ENCODE data around the gene TTYH3. TPM values are rescaled to one million over a fixed set of nuclear protein-coding genes. Genes with fewer than 3 reads are reported as not detected.

TTYH3 gene
- total and polyA plus RNA-seq, 2 of the 8 experiments (the other 6 are each of a cell fraction or from before 2014, with no cell fraction given) = 66.2 to 169 TPM

DNA sequence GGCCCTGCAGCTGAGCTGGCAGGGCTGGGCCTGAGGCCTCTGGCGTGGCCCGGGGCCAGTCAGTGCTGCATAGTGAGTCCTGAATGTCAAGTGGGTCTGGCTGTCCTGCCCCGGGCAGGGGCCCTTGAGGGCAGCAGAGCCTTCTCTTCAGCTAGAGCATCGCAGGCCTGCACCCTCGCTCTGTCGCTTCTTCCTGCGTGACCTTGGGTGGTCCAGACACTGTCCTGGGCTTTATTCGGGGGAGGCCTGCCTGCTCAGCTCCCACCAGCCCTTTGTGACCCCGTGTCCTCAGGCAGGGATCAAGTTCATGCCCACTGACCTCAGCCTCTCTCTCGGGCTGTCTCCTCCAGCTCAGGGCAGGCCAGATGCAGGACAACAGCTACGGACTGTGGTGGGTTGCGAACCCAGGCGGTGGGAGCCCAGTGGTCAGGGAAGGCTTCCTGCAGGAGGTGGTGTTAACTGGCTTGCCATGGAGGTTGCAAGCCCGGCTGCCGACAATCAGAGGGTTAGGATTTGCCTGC, 3.4 kb downstream of the TTYH3 start (continued):
- no peak for TF ChIP-seq GABPA (IDR thresholded peaks at IDR 0.05; ENCODE audit: borderline replicate concordance, insufficient read depth, low read length)
- no peak for TF ChIP-seq SIRT6 (IDR thresholded peaks at IDR 0.05; ENCODE audit: low read length)
- TF ChIP-seq, protein P1, sequence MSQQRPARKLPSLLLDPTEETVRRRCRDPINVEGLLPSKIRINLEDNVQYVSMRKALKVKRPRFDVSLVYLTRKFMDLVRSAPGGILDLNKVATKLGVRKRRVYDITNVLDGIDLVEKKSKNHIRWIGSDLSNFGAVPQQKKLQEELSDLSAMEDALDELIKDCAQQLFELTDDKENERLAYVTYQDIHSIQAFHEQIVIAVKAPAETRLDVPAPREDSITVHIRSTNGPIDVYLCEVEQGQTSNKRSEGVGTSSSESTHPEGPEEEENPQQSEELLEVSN (IDR thresholded peaks at IDR 0.05) = no peak
- TF ChIP-seq EP300 (IDR thresholded peaks at IDR 0.05; ENCODE audit: borderline replicate concordance in 1 of 2, low read depth in 2 of 2, low read length in 2 of 2) = no peak
- TF ChIP-seq CHD7 (IDR thresholded peaks at IDR 0.05; ENCODE audit: insufficient replicate concordance, low read length) = no peak
- no peak for TF ChIP-seq EZH2 (IDR thresholded peaks at IDR 0.05; ENCODE audit: low read depth, low read length, severe bottlenecking)
- no peak for TF ChIP-seq TAF1 (IDR thresholded peaks at IDR 0.05; ENCODE audit: low read depth, low read length)

Measured in H1 (cell line).